HCT116 (cell line): Measurements from ENCODE around the gene SNED1. TPM values are rescaled to one million over a fixed set of nuclear protein-coding genes. Genes with fewer than 3 reads are reported as not detected.

Experiments used
- ATAC-seq: fragments of 200-7000 bp; cut with Tn5 transposase; 2 replicates; pipeline ENCODE4 v1.9.1; 2020; ENCODE audit warnings: mild to moderate bottlenecking, moderate library complexity
- BruUV-seq: library from RNA; stranded (reverse); fragments of 400-500 nt; replicated peaks from 2 replicates; lab custom pipeline; 2021; lab: Mats Ljungman, UMichigan
- CTCF ChIA-PET: fragments of 300-600 bp; sonication (Branson Sonifier 250); formaldehyde crosslinking; loops from one replicate; lab custom pipeline; 2021; ENCODE audit warnings: antibody characterized with exemption; lab: Charles Lee
- POLR2A ChIA-PET: fragments of 300-600, 350-600 bp; sonication (Branson Sonifier 250); formaldehyde crosslinking; loops from one replicate; lab custom pipeline; 2021; ENCODE audit warnings: antibody characterized with exemption; lab: Charles Lee
- RAD21 ChIA-PET, 2 experiments: fragments of 300-600 bp; sonication (Branson Sonifier 250); formaldehyde crosslinking; loops; one replicate each; lab custom pipeline; 2023; ENCODE audit warnings: low total read pairs in 2 of 2; ENCODE audit not compliant: uncharacterized antibody in 2 of 2, unreplicated experiment in 2 of 2, low non-redundant PET in 1 of 2; lab: Charles Lee
- DNase-seq: peaks from one replicate; pipeline ENCODE4 v3.0.0-alpha.2; 2010; ENCODE audit warnings: low read depth, low spot score
- H2AFZ ChIP-seq: fragments of 200-600 bp; shearing (Covaris generic), sonication (generic); 2 replicates; pipeline ENCODE4 v1.6.1; 2017; ENCODE audit warnings: low read depth, mixed run types, mixed read lengths, antibody characterized with exemption, low read length; ENCODE audit not compliant: poor library complexity, severe bottlenecking
- H3K27ac ChIP-seq: 2 replicates; pipeline ENCODE4 v1.5.1; 2012; ENCODE audit warnings: low read depth, low read length
- H3K27me3 ChIP-seq: fragments of 200-600 bp; sonication (generic); 2 replicates; pipeline ENCODE4 v1.6.1; 2016; ENCODE audit warnings: mixed run types, low read length, mixed read lengths; ENCODE audit not compliant: insufficient read depth
- H3K36me3 ChIP-seq, 2 experiments: fragments of 200-500 bp in 1 of 2; fragments of 200-600 bp in 1 of 2; sonication (Bioruptor generic) in 1 of 2; sonication (generic) in 1 of 2; 2 replicates each; pipeline versions ENCODE4 v1.5.1 to v1.6.1; 2014 to 2016; ENCODE audit warnings: low read length in 2 of 2, inconsistent platforms in 1 of 2, mixed read lengths in 1 of 2, mixed run types in 1 of 2; ENCODE audit not compliant: insufficient read depth in 2 of 2, control insufficient read depth in 1 of 2
- H3K4me1 ChIP-seq, 2 experiments: fragments of 200-600 bp in 1 of 2; sonication (generic) in 1 of 2; 2 replicates each; pipeline versions ENCODE4 v1.5.1 to v1.6.1; 2012 to 2017; ENCODE audit warnings: low read length in 2 of 2, inconsistent platforms in 1 of 2, mild to moderate bottlenecking in 1 of 2, mixed read lengths in 1 of 2, mixed run types in 1 of 2, moderate library complexity in 1 of 2; ENCODE audit not compliant: insufficient read depth in 2 of 2, control insufficient read depth in 1 of 2
- H3K4me2 ChIP-seq: fragments of 200-600 bp; sonication (generic); 2 replicates; pipeline ENCODE4 v1.6.1; 2017; ENCODE audit warnings: mixed run types, low read length, mixed read lengths
- H3K4me3 ChIP-seq, 2 experiments: fragments of 200-600 bp in 1 of 2; sonication (generic) in 1 of 2; replicated peaks in 1 of 2; 2 replicates each; pipeline ENCODE4 v1.5.1; 2011 to 2016; ENCODE audit warnings: low read length in 2 of 2, control low read depth in 1 of 2, low read depth in 1 of 2, mild to moderate bottlenecking in 1 of 2, mixed read lengths in 1 of 2, mixed run types in 1 of 2
- H3K79me2 ChIP-seq: fragments of 200-600 bp; sonication (generic); 2 replicates; pipeline ENCODE4 v1.6.1; 2017; ENCODE audit warnings: mild to moderate bottlenecking, mixed run types, low read length, moderate library complexity, mixed read lengths; ENCODE audit not compliant: insufficient read depth
- H3K9ac ChIP-seq: fragments of 200-600 bp; sonication (generic); 2 replicates; pipeline ENCODE4 v1.6.1; 2016; ENCODE audit warnings: low read length, mixed read lengths
- H3K9me2 ChIP-seq: fragments of 200-600 bp; sonication (generic), shearing (Covaris generic); 2 replicates; pipeline ENCODE4 v1.6.1; 2017; ENCODE audit warnings: mixed run types, mild to moderate bottlenecking, moderate library complexity; ENCODE audit not compliant: insufficient read depth
- H3K9me3 ChIP-seq, 2 experiments: fragments of 200-500 bp in 1 of 2; fragments of 200-600 bp in 1 of 2; sonication (Bioruptor generic) in 1 of 2; sonication (generic) in 1 of 2; 2 replicates each; pipeline ENCODE4 v1.6.1; 2014 to 2017; ENCODE audit warnings: low read length in 2 of 2, mixed read lengths in 2 of 2, inconsistent platforms in 1 of 2, low read depth in 1 of 2, mild to moderate bottlenecking in 1 of 2, mixed run types in 1 of 2, moderate library complexity in 1 of 2; ENCODE audit not compliant: control insufficient read depth in 1 of 2, insufficient read depth in 1 of 2
- H4K20me1 ChIP-seq: fragments of 200-600 bp; sonication (generic), shearing (Covaris generic); 2 replicates; pipeline ENCODE4 v1.6.1; 2017; ENCODE audit warnings: mixed run types, mild to moderate bottlenecking, moderate library complexity; ENCODE audit not compliant: insufficient read depth
- ATF3 ChIP-seq: IDR thresholded peaks from 2 replicates; pipeline ENCODE4 v1.6.1; 2012
- CBX3 ChIP-seq: IDR thresholded peaks from 2 replicates; pipeline ENCODE4 v1.6.1; 2012; ENCODE audit warnings: low read depth
- CEBPB ChIP-seq: IDR thresholded peaks from 2 replicates; pipeline ENCODE4 v1.6.1; 2012; ENCODE audit warnings: low read depth
- EZH2 ChIP-seq: fragments of 200-600 bp; sonication (generic); IDR thresholded peaks from 2 replicates; pipeline ENCODE4 v1.6.1; 2017; ENCODE audit warnings: antibody characterized with exemption, mixed run types
- EZH2phosphoT487 ChIP-seq: fragments of 200-600 bp; IDR thresholded peaks from 2 replicates; pipeline ENCODE4 v1.6.1; 2018; ENCODE audit warnings: antibody characterized with exemption, borderline replicate concordance
- FOSL1 ChIP-seq: IDR thresholded peaks from 2 replicates; pipeline ENCODE4 v1.6.1; 2012; ENCODE audit warnings: low read depth
- MAX ChIP-seq: IDR thresholded peaks from 2 replicates; pipeline ENCODE4 v1.6.1; 2012
- POLR2A ChIP-seq: IDR thresholded peaks from 2 replicates; pipeline ENCODE4 v1.7.0; 2011; ENCODE audit warnings: borderline replicate concordance; ENCODE audit not compliant: insufficient read depth, insufficient read length; ENCODE audit errors: extremely low read depth
- POLR2AphosphoS5 ChIP-seq: IDR thresholded peaks from 2 replicates; pipeline ENCODE4 v1.6.1; 2011; ENCODE audit warnings: mild to moderate bottlenecking, low read depth, low read length, moderate library complexity
- RAD21 ChIP-seq: IDR thresholded peaks from 2 replicates; pipeline ENCODE4 v1.6.1; 2012; ENCODE audit warnings: low read depth, mild to moderate bottlenecking
- REST ChIP-seq: IDR thresholded peaks from 2 replicates; pipeline ENCODE4 v1.6.1; 2012; ENCODE audit warnings: low read depth
- SIN3A ChIP-seq: IDR thresholded peaks from 2 replicates; pipeline ENCODE4 v1.6.1; 2012; ENCODE audit warnings: low read depth
- SP1 ChIP-seq: IDR thresholded peaks from 2 replicates; pipeline ENCODE4 v1.6.1; 2012; ENCODE audit warnings: low read depth
- TCF7L2 ChIP-seq: IDR thresholded peaks from 2 replicates; pipeline ENCODE4 v1.7.0; 2011; ENCODE audit warnings: borderline replicate concordance, inconsistent platforms; ENCODE audit not compliant: insufficient read depth, insufficient read length; ENCODE audit errors: extremely low read depth
- YY1 ChIP-seq: IDR thresholded peaks from 2 replicates; pipeline ENCODE4 v1.6.1; 2011; ENCODE audit warnings: low read length, low read depth, moderate library complexity, mild to moderate bottlenecking; ENCODE audit not compliant: insufficient replicate concordance; ENCODE audit errors: extremely low read depth
- ZBTB33 ChIP-seq: IDR thresholded peaks from 2 replicates; pipeline ENCODE4 v1.6.1; 2011; ENCODE audit warnings: mild to moderate bottlenecking, low read length, moderate library complexity; ENCODE audit not compliant: insufficient replicate concordance; ENCODE audit errors: extremely low read depth
- intact Hi-C: fragments of 100-400 bp; cut with micrococcal nuclease; formaldehyde crosslinking; loops from 2 replicates; pipeline ENCODE4 v1.10.0; 2022
- total RNA-seq: library from RNA; stranded (reverse); gene quantifications from one replicate; pipeline ENCODE4 v1.2.1, GENCODE V29; 2021; ENCODE audit not compliant: unreplicated experiment

SNED1 gene
- total RNA-seq, 1 experiment from 2014 or later = 9.6 TPM

GRCh38 chr2:241035142-241035817, 36.9 kb downstream of the SNED1 start:
- no peak overlapping the region for H3K9ac ChIP-seq
- H3K4me2 ChIP-seq = no peak overlapping the region
- H3K9me3 ChIP-seq = no peaks in the 10 kb centered on the region
- H4K20me1 ChIP-seq = no peaks in the 10 kb centered on the region
- TF ChIP-seq EZH2phosphoT487 (no peak), CEBPB (no peak), TCF7L2 (no peak), ATF3 (no peak), CBX3 (no peak), EZH2 (no peak), MAX (no peak), SP1 (no peak), REST (no peak), SIN3A (no peak), ZBTB33 (no peak), RAD21 (no peak), POLR2AphosphoS5 (no peak), YY1 (no peak), POLR2A (no peak), FOSL1 (no peak)
- no peaks in the 10 kb centered on the region for H3K4me1 ChIP-seq
- RAD21 ChIA-PET = no interaction called here
- no peak for ATAC-seq
- no peak overlapping the region for H3K4me3 ChIP-seq
- no peak for DNase-seq
- CTCF ChIA-PET = no interaction called here
- H3K9me2 ChIP-seq = no peaks in the 10 kb centered on the region
- no peak overlapping the region for H3K27ac ChIP-seq
- POLR2A ChIA-PET = no interaction called here
- no peaks in the 10 kb centered on the region for H3K79me2 ChIP-seq
- no peak overlapping the region for H2AFZ ChIP-seq
- BruUV-seq = no TSS peak
- intact Hi-C loops = no loop called here
- no peaks in the 10 kb centered on the region for H3K27me3 ChIP-seq
- H3K36me3 ChIP-seq = no peaks in the 10 kb centered on the region
